Frontal cortex (tissue), 4 donors: ENCODE results near the gene POLR2H. TPM values are rescaled to one million over a fixed set of nuclear protein-coding genes. Genes with fewer than 3 reads are reported as not detected.
"Not testable (repeated sequence)": the region's sequence is repeated elsewhere in the genome, so short reads cannot be mapped to it uniquely, and the experiment has no call there.

ENCODE experiments used
- DNase-seq, 2 donors: peaks; one replicate each; pipeline ENCODE4 v3.0.0; 2012; ENCODE audit warnings: low spot score in 2 of 2
- FAIRE-seq: peaks from 2 replicates; lab custom pipeline; 2012; peaks lifted over from hg19 to GRCh38; lab: Jason Lieb, UNC
- total RNA-seq: library from RNA; depleted of rRNA; stranded (reverse); fragments of >200 nt; gene quantifications from one replicate; pipeline ENCODE4 v1.2.3, GENCODE V29; 2014
- donor health status: control.
- donor health status: control.
- donor health status: control.

The POLR2H gene
- total RNA-seq, 1 donor from 2014 or later = 33.8 TPM

DNA sequence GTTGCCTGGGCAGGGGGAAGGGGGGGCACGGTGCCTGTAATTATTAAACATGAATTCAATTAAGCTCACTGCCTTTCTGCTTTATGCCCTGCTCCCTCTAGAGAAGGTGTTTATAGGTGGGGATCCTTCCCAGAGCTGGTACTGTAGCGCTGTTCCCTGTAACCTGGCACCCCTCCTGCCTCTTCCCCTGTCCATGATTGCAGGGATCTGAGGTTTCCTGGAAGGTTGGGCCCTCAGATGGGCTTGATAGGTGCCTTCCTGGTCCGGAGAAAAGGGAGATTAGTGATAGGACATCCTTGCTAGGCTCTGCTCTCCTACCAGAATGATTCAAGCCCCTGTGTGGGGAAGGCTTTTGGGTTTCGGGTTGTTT is 26.2 kb upstream of the POLR2H start:
- DNase-seq (no peak), FAIRE-seq (no peak)

DNA sequence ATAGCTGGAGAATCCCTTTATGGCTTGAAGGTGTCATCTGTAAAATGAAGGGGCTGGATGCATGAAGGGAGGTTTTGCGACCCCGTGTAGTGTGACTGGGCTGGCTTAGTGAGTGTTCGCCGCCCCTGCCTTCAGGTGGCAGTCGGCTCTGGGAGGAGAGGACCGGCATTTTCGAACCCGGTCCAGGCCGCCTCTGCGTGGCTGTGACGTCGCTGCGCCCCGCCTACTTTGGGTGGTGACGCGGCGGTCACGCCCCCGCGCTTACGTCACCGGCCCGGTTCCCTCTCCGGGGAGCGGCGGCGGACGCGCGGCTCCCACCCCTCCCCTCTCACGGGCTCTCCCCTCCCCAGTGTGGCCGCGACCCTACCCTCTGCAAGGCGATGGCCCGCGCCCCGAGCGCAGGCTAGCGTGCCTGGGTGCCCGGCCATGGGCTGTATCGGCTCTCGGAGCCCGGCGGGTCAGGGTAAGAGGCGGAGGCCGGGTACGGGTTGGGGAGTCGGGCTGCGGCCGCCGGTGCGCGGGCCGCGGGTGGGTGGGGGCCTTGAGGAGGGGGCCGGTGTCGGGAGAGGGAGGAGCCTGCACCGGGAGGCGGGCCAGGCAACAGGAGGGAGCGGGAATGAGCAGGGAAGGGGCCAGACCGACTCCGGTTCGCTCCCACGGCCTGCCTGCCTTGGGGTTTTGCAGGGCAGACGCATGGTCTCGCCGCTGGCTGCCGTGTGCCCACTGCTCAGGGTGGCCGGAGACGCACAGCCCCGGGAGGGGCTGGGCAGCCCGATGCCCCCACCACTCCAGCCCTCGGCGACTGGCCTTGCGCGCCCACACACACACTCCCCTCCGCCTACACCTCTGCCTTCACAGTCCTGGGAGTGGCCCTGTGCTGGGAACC is 25.6 kb upstream of the POLR2H start:
- peak; percentile 91 to 94 for DNase-seq
- FAIRE-seq = no peak

- peak; percentile 61 to 79 for DNase-seq
- no peak for FAIRE-seq
Measured at GRCh38 chr3:184336547-184337398, 24.7 kb upstream of the POLR2H start.

GRCh38 chr3:184337399-184337714 is 24.2 kb upstream of the POLR2H start, which contains the start of gene FAM131A:
Gene FAM131A (plus strand): TSS chr3:184337600. CDS start chr3:184337631, 31 bp downstream.
- DNase-seq (peak in 1 of 2 donors; percentile 67), FAIRE-seq (no peak)

DNA sequence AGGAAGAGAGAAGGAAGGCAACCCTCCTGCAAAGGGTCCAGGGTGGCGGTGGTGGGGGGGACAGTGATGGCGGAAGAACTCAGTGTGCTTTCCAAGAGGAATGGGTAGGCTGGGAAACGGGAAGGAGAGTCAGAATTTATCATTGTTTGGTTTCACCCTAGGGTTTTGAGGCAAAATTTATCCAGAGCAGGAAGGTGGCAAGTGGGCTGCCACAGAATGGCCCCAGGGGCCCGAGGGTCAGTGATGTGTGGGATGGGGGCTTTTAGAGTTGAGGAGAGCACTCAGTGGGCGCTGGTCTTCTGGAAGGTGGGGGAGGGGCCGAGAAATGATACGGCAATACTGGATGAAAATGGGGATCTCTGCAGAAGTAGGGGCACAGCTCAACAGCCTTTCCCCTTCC is 23.5 kb upstream of the POLR2H start:
- FAIRE-seq (no peak), DNase-seq (no peak)

- DNase-seq (peak; percentile 77 to 97), FAIRE-seq (no peak)
Measured at GRCh38 chr3:184338511-184338945, 23.0 kb upstream of the POLR2H start.

DNA sequence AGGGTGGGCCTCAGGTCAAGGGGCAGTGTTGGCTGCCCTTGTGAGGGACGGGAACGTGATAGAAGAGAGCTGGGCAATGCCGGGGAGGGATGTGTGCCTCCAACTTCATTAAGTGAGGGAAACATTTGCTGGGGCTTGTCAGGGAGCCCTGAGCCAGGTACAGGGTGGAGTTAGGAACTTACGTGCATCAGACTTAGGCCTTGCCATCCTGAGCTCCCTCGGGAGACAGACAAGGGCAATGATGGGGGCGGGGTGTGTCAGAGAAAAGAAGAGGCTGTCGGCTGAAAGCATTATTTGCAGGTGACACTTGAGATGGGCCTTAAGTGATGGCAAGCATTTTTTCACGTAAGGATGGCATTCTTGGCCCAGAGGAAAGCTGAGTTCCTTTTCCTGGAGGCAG is 22.5 kb upstream of the POLR2H start:
- DNase-seq (no peak), FAIRE-seq (no peak)

DNA sequence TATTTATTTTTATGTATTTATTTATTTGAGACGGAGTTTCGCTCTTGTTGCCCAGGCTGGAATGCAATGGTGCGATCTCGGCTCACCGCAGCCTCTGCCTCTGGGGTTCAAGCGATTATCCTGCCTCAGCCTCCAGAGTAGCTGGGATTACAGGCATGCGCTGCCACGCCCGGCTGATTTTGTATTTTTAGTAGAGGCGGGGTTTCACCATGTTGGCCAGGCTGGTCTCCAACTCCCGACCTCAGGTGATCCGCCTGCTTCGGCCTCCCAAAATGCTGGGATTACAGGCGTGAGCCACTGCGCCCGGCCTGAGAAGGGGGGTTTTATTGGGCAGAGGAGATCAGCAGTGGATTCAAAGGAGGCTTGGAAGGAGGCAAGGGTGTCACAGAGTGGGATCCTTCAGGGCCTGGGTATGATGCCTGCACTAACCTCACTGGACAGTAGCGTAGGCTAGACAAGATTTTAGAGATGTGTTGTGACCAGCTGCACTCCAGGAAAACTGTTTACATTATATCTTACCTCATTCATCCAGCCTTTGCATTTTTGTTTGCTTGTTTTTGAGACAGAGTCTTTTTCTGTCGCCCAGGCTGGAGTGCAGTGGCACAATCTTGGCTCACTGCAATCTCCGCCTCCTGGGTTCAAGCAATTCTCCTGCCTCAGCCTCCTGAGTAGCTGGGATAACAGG is 21.9 kb upstream of the POLR2H start:
- DNase-seq, FAIRE-seq: not testable (repeated sequence)

- DNase-seq = no peak
- no peak for FAIRE-seq
Measured at GRCh38 chr3:184341925-184342324, 19.6 kb upstream of the POLR2H start.

DNA sequence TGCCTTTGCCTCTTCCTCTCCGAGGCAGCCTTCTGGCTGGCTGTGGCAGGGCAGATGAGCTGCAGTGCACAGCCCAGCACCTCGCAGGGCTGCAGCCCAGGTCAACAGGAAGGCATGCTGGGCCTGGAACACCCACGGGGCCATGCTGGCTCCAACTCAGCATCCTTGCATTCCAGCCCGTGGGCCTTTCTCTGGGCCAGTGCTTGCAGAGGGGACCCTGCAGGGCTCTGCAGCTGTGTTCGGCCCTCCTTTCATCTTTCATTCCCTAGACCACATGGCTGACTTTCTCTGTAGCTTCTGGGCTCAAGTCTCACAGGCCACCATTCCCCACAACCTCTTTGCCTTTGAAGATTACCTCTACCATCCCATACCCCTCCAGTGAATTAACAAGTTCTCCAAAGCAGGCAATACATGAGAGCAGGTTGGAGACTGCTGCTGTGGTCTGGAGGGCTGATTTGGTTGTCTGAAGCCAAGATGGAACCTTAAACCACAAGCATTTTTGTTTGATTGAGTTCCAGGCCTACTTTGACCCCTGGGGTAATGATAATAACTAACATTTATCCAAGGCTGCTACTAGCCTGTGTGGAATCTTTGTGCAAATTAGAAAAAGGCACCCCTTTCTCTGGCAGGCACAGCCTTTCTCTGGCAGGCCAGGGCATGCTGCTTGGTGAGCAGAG is 18.2 kb upstream of the POLR2H start:
- DNase-seq (no peak), FAIRE-seq (no peak)

GRCh38 chr3:184344579-184345316 is 16.8 kb upstream of the POLR2H start:
- FAIRE-seq (no peak), DNase-seq (no peak)

DNA sequence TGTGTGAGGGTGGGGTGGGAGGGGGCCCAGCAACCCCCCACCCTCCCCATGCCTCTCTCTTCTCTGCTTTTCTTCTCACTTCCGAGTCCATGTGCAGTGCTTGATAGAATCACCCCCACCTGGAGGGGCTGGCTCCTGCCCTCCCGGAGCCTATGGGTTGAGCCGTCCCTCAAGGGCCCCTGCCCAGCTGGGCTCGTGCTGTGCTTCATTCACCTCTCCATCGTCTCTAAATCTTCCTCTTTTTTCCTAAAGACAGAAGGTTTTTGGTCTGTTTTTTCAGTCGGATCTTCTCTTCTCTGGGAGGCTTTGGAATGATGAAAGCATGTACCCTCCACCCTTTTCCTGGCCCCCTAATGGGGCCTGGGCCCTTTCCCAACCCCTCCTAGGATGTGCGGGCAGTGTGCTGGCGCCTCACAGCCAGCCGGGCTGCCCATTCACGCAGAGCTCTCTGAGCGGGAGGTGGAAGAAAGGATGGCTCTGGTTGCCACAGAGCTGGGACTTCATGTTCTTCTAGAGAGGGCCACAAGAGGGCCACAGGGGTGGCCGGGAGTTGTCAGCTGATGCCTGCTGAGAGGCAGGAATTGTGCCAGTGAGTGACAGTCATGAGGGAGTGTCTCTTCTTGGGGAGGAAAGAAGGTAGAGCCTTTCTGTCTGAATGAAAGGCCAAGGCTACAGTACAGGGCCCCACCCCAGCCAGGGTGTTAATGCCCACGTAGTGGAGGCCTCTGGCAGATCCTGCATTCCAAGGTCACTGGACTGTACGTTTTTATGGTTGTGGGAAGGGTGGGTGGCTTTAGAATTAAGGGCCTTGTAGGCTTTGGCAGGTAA is 16.0 kb upstream of the POLR2H start:
- peak; percentile 87 to 91 for DNase-seq
- FAIRE-seq = no peak

GRCh38 chr3:184346480-184347190 is 14.9 kb upstream of the POLR2H start:
- DNase-seq (no peak), FAIRE-seq (no peak)

DNA sequence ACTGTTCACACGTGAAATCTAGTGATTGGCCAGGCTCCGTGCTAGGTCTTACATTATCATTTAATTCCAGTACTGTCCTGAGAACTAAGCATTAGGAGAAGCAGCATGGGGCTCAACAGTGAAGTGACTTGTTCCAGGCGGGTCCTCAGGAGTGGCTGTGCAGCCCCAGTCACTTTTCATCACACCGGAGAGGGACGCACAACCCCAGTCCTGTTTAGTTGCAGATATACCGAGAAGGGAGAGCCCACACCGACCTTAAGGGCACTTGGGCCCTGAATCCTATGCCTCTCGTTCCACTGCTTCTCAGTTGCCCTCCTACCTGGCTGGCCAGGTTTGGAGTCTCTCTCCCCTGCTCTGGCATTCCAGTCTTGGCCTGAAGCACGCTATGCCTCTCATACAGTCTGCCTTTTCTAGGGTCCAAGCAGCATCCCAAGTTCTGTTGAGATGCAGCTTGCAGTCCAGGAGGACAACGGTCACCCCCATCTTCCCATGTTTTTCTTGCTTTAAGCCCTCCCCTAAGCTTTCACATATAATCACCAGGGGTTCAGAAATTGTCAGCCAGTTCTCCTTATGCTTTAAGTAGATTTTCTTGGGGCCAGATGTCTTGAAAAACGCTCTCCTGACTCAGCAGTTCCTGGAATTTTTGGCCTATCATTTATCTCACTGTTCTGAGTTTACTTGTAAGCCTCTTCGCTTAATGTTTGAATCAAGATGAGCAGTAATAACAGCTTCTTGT is 14.0 kb upstream of the POLR2H start:
- no peak for FAIRE-seq
- DNase-seq = no peak

GRCh38 chr3:184348057-184348382 is 13.5 kb upstream of the POLR2H start:
- FAIRE-seq = no peak

GRCh38 chr3:184349563-184350470 is 11.7 kb upstream of the POLR2H start:
- FAIRE-seq (no peak), DNase-seq (peak in 1 of 2 donors; percentile 62)

More at GRCh38 chr3:184348057-184348382, 13.5 kb upstream of the POLR2H start:
- DNase-seq = no peak
